Testis (tissue), 5 donors: Measurements from ENCODE around the gene DAPP1. TPM values are rescaled to one million over a fixed set of nuclear protein-coding genes. Genes with fewer than 3 reads are reported as not detected.
"Not testable (repeated sequence)": the region's sequence is repeated elsewhere in the genome, so short reads cannot be mapped to it uniquely, and the experiment has no call there.

Experiments
- DNase-seq: peaks from one replicate; pipeline ENCODE4 v3.0.0-alpha.2; 2019
- H3K27ac ChIP-seq, 2 donors: fragments of 200-600 bp; sonication (generic); one replicate each; pipeline ENCODE4 v1.5.1; 2019
- H3K27me3 ChIP-seq: fragments of 200-600 bp; sonication (generic); one replicate; pipeline ENCODE4 v1.5.1; 2019
- H3K36me3 ChIP-seq: fragments of 200-600 bp; sonication (generic); one replicate; pipeline ENCODE4 v1.5.1; 2017; ENCODE audit warnings: low read depth; ENCODE audit errors: missing control alignments
- H3K4me1 ChIP-seq: fragments of 200-600 bp; sonication (generic); one replicate; pipeline ENCODE4 v1.5.1; 2019
- H3K4me3 ChIP-seq, 2 donors: fragments of 200-600 bp; sonication (generic); one replicate each; pipeline ENCODE4 v1.5.1; 2017 to 2019
- H3K9me3 ChIP-seq: fragments of 200-600 bp; sonication (generic); one replicate; pipeline ENCODE4 v1.5.1; 2017
- CTCF ChIP-seq, 3 experiments: fragments of 450-650 bp in 2 of 3; fragments of 200-600 bp in 1 of 3; sonication (generic) in 1 of 3; IDR thresholded peaks; one replicate each; pipeline ENCODE4 v1.5.1; 2016 to 2019; ENCODE audit warnings: antibody characterized with exemption in 3 of 3, mild to moderate bottlenecking in 2 of 3, moderate library complexity in 1 of 3
- POLR2A ChIP-seq: fragments of 450-650 bp; IDR thresholded peaks from one replicate; pipeline ENCODE4 v1.6.1; 2017; ENCODE audit warnings: antibody characterized with exemption, mild to moderate bottlenecking, moderate library complexity
- WGBS, 2 donors: methylation state at CpG; one replicate each; pipeline ENCODE4 v1.1.5; 2018; 5-methylcytosine and 5-hydroxymethylcytosine counted together
- intact Hi-C: fragments of 100-400 bp; cut with DNase I; formaldehyde crosslinking; loops from one replicate; pipeline ENCODE4 v1.15.1; 2023; ENCODE audit warnings: low total_unique reads
- long read RNA-seq, 2 donors: transcript quantifications; one replicate each; lab custom pipeline, GENCODE V29; 2026
- polyA plus RNA-seq: library from polyadenylated mRNA; stranded (reverse); fragments of 350-450 nt; fragmentation: Illumina TruSeq; extraction: RNeasy Lipid Tissue Mini Kit (QIAGEN cat#74804); gene quantifications from one replicate; pipeline ENCODE4 v1.2.3, GENCODE V29; 2014; ENCODE audit warnings: low read depth, low replicate concordance; ENCODE audit not compliant: insufficient read depth
- total RNA-seq, 2 donors: library from RNA; depleted of rRNA; stranded (reverse); fragments of >200 nt; gene quantifications; one replicate each; pipeline ENCODE4 v1.2.3, GENCODE V29; 2016

Gene DAPP1
- total RNA-seq = 1 to 10 TPM in 1 of 2 donors, under 1 TPM in 1; 0.50 to 1.1 TPM
- polyA plus RNA-seq = 2.4 TPM
- long read RNA-seq, donor 1 = 0 reads
- long read RNA-seq, donor 2, partial matches to known transcripts = 0 of 2 reads
- long read RNA-seq, donor 2, other reads (novel, unspliced or antisense) = 0 of 2 reads

GRCh38 chr4:99816545-99817308 is at the start of gene DAPP1:
Gene DAPP1 (plus strand): TSS chr4:99816827. CDS start chr4:99816914, 87 bp downstream.
- no peaks in the 10 kb centered on the region for H3K9me3 ChIP-seq
- WGBS, 2 donors = 84 to 88% methylated on average over 7 of the region's 7 CpGs
- H3K27ac ChIP-seq = no peak within 1 kb of the TSS
- H3K4me3 ChIP-seq = no peak within 1 kb of the TSS
- no peak for DNase-seq
- no peaks in the 10 kb centered on the region for H3K4me1 ChIP-seq
- TF ChIP-seq POLR2A (no peak), CTCF (IDR thresholded peaks at IDR 0.05) (no peak)
- H3K27me3 ChIP-seq = no peaks in the 10 kb centered on the region
- intact Hi-C loops = no loop called here
- H3K36me3 ChIP-seq = no peaks in the 10 kb centered on the region

GRCh38 chr4:99770842-99771241 is 45.8 kb upstream of the DAPP1 start:
- H3K36me3 ChIP-seq, H3K27ac ChIP-seq, DNase-seq, H3K4me3 ChIP-seq, H3K27me3 ChIP-seq, intact Hi-C loops, H3K4me1 ChIP-seq, H3K9me3 ChIP-seq: not testable (repeated sequence)
- 93 to 96% methylated on average over 7 of the region's 7 CpGs for WGBS, 2 donors

- 93 to 94% methylated on average over 3 of the region's 3 CpGs for WGBS, 2 donors
- Histone ChIP-seq H3K36me3 (no peaks in the 10 kb centered on the region), H3K27ac (no peak overlapping the region), H3K9me3 (no peaks in the 10 kb centered on the region), H3K27me3 (no peaks in the 10 kb centered on the region), H3K4me3 (no peak overlapping the region), H3K4me1 (no peaks in the 10 kb centered on the region)
- DNase-seq = no peak
- TF ChIP-seq POLR2A (no peak), CTCF (IDR thresholded peaks at IDR 0.05) (no peak)
- intact Hi-C loops = no loop called here
Observed at GRCh38 chr4:99783940-99784339, 32.7 kb upstream of the DAPP1 start.

- intact Hi-C loops = no loop called here
- H3K27me3 ChIP-seq = no peaks in the 10 kb centered on the region
- H3K36me3 ChIP-seq = no peaks in the 10 kb centered on the region
- H3K27ac ChIP-seq = no peak overlapping the region
- TF ChIP-seq POLR2A (no peak), CTCF (IDR thresholded peaks at IDR 0.05) (no peak)
- no peak for DNase-seq
- no peaks in the 10 kb centered on the region for H3K4me1 ChIP-seq
- no peak overlapping the region for H3K4me3 ChIP-seq
- no peaks in the 10 kb centered on the region for H3K9me3 ChIP-seq
- WGBS, 2 donors = 91 to 95% methylated on average over 3 of the region's 3 CpGs
Observed at GRCh38 chr4:99784842-99785241, 31.8 kb upstream of the DAPP1 start.

GRCh38 chr4:99790796-99791617 is 25.6 kb upstream of the DAPP1 start:
- WGBS, 2 donors = 68 to 78% methylated on average over 6 of the region's 6 CpGs
- no peaks in the 10 kb centered on the region for H3K36me3 ChIP-seq
- no peaks in the 10 kb centered on the region for H3K4me1 ChIP-seq
- H3K4me3 ChIP-seq = no peak overlapping the region
- intact Hi-C loops = no loop called here
- H3K27ac ChIP-seq = no peak overlapping the region
- H3K9me3 ChIP-seq = no peaks in the 10 kb centered on the region
- H3K27me3 ChIP-seq = no peaks in the 10 kb centered on the region
- DNase-seq = no peak
- TF ChIP-seq POLR2A = no peak
- no peak for TF ChIP-seq CTCF (IDR thresholded peaks at IDR 0.05)
